ENCODE measurements around the gene STK38. TPM values are rescaled to one million over a fixed set of nuclear protein-coding genes. Genes with fewer than 3 reads are reported as not detected.

The STK38 gene
- total RNA-seq, 1 experiment from 2014 or later: 17.3 TPM

GRCh38 chr6:36510365-36510764, 36.9 kb downstream of the STK38 start:
- Histone ChIP-seq H3K4me3 (no peak overlapping the region), H3K27me3 (no peaks in the 10 kb centered on the region)

DNA sequence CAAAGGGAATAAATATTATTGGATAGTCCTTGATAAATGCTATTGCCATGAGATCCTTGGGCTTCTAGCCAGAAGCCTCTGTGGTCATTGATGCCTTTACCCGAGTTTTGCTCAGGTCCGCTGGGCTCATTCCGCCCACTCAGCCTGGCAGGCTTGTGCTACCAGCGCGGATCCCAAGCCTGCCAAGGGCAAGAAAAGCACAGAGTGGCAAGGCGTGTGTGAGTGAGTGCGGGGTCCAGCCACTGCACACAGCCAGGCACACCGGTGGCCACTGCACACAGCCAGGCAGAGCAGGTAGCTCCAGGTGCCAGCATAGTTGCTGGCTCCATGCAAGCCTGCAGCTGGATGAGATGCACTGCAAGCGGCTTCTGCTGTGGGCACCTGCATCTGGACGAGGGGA, 38.7 kb downstream of the STK38 start:
- no peak for DNase-seq
- H3K9me3 ChIP-seq: no peaks in the 10 kb centered on the region
- peaks cover 41% of the 10 kb centered on the region for H3K36me3 ChIP-seq
- H3K4me3 ChIP-seq: no peak overlapping the region
- no peaks in the 10 kb centered on the region for H3K27me3 ChIP-seq

More at GRCh38 chr6:36510365-36510764, 36.9 kb downstream of the STK38 start:
- Histone ChIP-seq H3K36me3 (peaks cover 39% of the 10 kb centered on the region), H3K9me3 (no peaks in the 10 kb centered on the region)
- no peak for DNase-seq

DNA sequence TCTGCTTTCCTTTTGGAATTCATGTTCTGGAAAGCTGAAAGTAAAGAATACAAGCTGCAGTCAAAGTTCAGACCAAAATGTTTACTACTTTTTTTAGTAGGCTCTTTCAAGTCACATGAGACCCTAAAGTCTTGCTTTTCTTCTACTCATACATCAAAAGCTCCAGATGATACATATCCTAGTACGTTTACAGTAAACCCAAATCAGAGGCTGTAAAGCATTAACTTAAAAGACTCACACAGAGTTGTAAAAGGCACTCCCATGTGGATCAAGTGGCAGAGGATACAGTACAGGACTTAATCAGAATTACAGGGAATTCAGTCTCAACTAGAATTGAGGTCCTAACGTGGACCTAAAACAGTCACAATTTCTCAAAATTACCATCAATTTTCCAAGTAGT, 40.7 kb downstream of the STK38 start:
- H3K9me3 ChIP-seq: no peaks in the 10 kb centered on the region
- peaks cover 40% of the 10 kb centered on the region for H3K36me3 ChIP-seq
- no peak for DNase-seq
- H3K4me3 ChIP-seq: no peak overlapping the region
- no peaks in the 10 kb centered on the region for H3K27me3 ChIP-seq

GRCh38 chr6:36505744-36506534, 41.3 kb downstream of the STK38 start:
- H3K9me3 ChIP-seq: no peaks in the 10 kb centered on the region
- H3K4me3 ChIP-seq: no peak overlapping the region
- peaks cover 39% of the 10 kb centered on the region for H3K36me3 ChIP-seq
- DNase-seq: no peak
- no peaks in the 10 kb centered on the region for H3K27me3 ChIP-seq

DNA sequence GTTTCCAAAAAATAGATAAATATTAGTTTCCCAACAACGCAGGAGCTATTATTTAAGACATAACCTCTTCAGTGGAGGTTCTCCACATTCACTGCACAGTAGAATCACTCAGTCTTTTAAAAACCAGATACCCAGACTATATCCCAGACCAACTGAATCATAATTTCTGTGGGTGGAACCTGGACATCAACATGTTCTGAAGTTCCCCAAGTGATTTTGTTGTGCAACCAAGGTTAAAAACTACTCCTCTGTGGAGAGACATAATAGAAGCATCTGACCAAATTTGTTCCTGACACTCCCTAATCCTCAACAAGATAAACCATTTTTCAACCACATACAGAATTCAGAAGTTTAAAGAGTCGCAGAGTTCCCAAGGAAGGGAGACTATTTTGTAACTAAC, 42.3 kb downstream of the STK38 start:
- Histone ChIP-seq H3K9me3 (no peaks in the 10 kb centered on the region), H3K27me3 (no peaks in the 10 kb centered on the region), H3K4me3 (no peak overlapping the region), H3K36me3 (peaks cover 34% of the 10 kb centered on the region)
- DNase-seq: no peak

GRCh38 chr6:36504181-36504580, 43.1 kb downstream of the STK38 start:
- Histone ChIP-seq H3K9me3 (no peaks in the 10 kb centered on the region), H3K4me3 (no peak overlapping the region), H3K36me3 (peaks cover 42% of the 10 kb centered on the region), H3K27me3 (no peaks in the 10 kb centered on the region)
- no peak for DNase-seq

DNA sequence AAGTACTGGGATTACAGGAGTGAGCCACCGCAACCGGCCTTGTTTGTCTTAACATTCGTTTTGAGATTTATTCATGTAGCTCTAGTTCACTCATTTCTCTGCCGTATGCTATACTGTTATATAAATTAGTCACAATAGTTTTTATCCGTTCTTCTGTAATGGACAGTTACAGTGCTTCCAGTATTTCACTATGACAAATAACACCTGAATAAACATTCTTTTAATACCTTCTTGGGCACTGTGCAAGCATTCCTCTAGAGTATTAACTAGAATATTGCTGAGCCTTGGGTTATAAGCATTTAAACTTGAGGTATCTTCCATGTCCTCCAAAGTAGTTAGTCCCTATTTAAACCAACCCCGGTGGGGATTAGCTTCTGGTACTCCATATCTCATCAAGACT, 45.6 kb downstream of the STK38 start:
- no peak for DNase-seq
- no peak overlapping the region for H3K4me3 ChIP-seq
- H3K27me3 ChIP-seq: no peaks in the 10 kb centered on the region
- H3K9me3 ChIP-seq: no peaks in the 10 kb centered on the region
- peaks cover 52% of the 10 kb centered on the region for H3K36me3 ChIP-seq

DNA sequence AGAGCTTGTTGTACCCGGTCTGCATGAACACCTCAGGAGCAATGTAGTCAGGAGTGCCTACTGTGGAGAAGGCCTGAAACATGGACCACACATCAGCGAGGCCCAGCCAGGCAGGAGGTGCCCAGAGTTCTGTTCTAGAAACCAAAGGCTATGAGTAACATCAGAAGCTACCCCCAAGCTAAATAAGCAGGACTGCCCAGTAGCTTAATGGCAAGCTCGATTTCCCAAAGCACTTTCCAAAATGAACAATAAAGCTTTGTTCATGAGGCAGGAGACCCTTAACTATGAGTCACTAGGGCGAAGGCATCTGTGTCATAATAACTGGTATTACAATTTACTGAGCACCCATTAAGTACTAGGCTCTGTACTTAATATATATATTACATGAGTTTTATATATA, 47.4 kb downstream of the STK38 start:
- no peaks in the 10 kb centered on the region for H3K27me3 ChIP-seq
- H3K9me3 ChIP-seq: no peaks in the 10 kb centered on the region
- peaks cover 52% of the 10 kb centered on the region for H3K36me3 ChIP-seq
- DNase-seq: no peak
- H3K4me3 ChIP-seq: no peak overlapping the region

DNA sequence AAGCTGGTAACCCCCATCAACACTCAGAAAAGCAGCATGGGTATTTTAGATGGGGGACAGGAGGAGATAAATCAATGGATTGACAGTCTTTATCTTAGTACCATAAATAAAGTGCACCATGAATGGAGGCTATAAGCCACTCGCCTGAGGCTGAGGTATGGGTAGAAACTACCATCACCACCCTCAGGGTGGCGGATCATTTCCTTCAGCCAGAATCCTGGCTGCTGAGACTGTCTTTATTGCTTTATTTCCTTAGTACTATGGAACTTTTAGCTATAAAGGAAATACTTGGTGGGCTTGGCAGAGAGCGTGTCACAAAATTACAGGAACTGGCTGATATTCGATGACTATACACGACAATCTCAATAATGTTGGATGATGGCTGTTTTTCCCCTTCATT, 52.2 kb downstream of the STK38 start:
- Histone ChIP-seq H3K4me3 (no peak overlapping the region), H3K27me3 (no peaks in the 10 kb centered on the region), H3K36me3 (peaks cover 64% of the 10 kb centered on the region), H3K9me3 (no peaks in the 10 kb centered on the region)
- no peak for DNase-seq

GRCh38 chr6:36493859-36494258, 53.4 kb downstream of the STK38 start:
- DNase-seq: no peak
- peaks cover 65% of the 10 kb centered on the region for H3K36me3 ChIP-seq
- no peaks in the 10 kb centered on the region for H3K27me3 ChIP-seq

DNA sequence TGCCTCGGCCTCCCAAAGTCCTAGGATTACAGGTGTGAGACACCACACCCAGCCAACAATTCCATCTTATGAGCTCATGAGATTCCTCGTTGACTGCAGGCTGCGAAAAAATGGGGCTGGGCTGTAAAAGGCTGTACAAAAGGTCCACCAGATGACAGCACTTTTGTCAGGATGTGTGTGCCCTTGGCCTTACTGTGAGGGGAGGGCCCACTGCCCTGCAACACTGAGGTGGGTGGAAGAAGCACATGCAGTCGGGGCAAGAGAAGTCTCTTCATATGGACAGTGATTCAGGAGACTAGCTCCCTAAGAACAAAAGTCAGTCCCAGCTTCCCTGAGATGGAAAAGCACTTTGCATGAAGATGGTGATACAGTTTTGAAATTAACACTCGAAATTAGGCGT, 54.0 kb downstream of the STK38 start:
- H3K36me3 ChIP-seq: peaks cover 70% of the 10 kb centered on the region
- H3K4me3 ChIP-seq: no peak overlapping the region
- no peak for DNase-seq
- H3K27me3 ChIP-seq: no peaks in the 10 kb centered on the region
- H3K9me3 ChIP-seq: no peaks in the 10 kb centered on the region

More at GRCh38 chr6:36493859-36494258, 53.4 kb downstream of the STK38 start:
- Histone ChIP-seq H3K4me3 (no peak overlapping the region), H3K9me3 (no peaks in the 10 kb centered on the region)

- no peaks in the 10 kb centered on the region for H3K27me3 ChIP-seq
- DNase-seq: no peak
- H3K4me3 ChIP-seq: no peak overlapping the region
- peaks cover 73% of the 10 kb centered on the region for H3K36me3 ChIP-seq
- no peaks in the 10 kb centered on the region for H3K9me3 ChIP-seq
These were observed 54.7 kb downstream of the STK38 start for GRCh38 chr6:36492621-36493020.

GRCh38 chr6:36492092-36492491, 55.2 kb downstream of the STK38 start:
- DNase-seq: no peak
- Histone ChIP-seq H3K9me3 (no peaks in the 10 kb centered on the region), H3K36me3 (peaks cover 72% of the 10 kb centered on the region), H3K4me3 (no peak overlapping the region), H3K27me3 (no peaks in the 10 kb centered on the region)

DNA sequence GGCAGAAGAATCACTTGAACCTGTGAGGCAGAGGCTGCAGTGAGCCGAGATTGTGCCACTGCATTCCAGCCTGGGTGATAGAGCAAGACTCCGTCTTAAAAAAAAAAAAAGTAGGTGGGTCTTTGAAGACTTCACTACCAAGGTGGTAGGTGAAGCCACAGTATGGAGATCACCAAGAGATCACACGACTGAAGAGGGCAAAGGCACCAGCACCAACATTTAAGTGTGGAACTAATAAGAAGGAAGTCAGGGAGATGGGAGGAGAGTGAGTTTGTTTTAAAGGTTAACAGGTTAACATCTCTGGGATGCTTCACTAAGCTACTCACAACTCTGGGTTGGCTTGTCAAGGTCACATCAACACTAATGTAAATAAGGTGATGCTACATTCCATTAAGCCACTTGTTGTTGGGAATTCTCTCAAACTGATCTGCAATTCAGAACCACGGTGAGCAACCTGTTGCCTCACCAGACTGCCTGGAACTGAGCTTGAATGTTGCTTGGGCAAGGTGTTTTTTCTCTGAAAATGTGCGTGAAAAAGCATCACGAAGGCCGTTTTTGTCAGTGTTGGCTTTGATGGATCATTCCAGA, 55.8 kb downstream of the STK38 start:
- no peak for DNase-seq
- Histone ChIP-seq H3K36me3 (peaks cover 72% of the 10 kb centered on the region), H3K4me3 (no peak overlapping the region), H3K9me3 (no peaks in the 10 kb centered on the region), H3K27me3 (no peaks in the 10 kb centered on the region)

DNA sequence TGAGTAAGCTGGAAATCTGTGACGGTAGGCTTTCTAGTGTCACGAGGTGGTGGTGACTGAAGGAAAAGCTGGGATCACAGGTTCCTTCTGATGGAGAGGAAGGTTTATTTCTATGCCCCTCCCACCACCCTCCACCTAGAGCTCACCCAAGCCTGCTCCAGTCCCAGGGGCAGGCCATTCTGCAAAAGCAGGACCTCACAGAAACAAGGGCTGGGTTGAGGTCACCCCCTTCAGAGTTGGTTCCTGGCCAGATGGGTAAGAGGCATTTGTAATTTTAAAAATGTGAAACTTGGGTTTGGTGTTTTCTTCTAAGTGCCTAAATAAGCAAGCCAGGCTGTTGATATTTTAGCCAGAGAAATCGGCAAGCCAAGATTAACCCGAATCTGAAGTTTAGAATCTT, 57.9 kb downstream of the STK38 start:
- H3K36me3 ChIP-seq: peaks cover 72% of the 10 kb centered on the region
- no peak for DNase-seq
- no peaks in the 10 kb centered on the region for H3K9me3 ChIP-seq
- H3K27me3 ChIP-seq: no peaks in the 10 kb centered on the region
- no peak overlapping the region for H3K4me3 ChIP-seq

- Histone ChIP-seq H3K36me3 (peaks cover 66% of the 10 kb centered on the region), H3K27me3 (no peaks in the 10 kb centered on the region), H3K4me3 (no peak overlapping the region), H3K9me3 (no peaks in the 10 kb centered on the region)
- no peak for DNase-seq
These were observed 59.1 kb downstream of the STK38 start for GRCh38 chr6:36488221-36488620.

- no peak overlapping the region for H3K4me3 ChIP-seq
- H3K27me3 ChIP-seq: no peaks in the 10 kb centered on the region
- peaks cover 65% of the 10 kb centered on the region for H3K36me3 ChIP-seq
- DNase-seq: peak; percentile 41
- no peaks in the 10 kb centered on the region for H3K9me3 ChIP-seq
These were observed 59.6 kb downstream of the STK38 start for GRCh38 chr6:36487698-36488097.

GRCh38 chr6:36484736-36485135, 62.5 kb downstream of the STK38 start:
- peaks cover 69% of the 10 kb centered on the region for H3K36me3 ChIP-seq
- no peaks in the 10 kb centered on the region for H3K9me3 ChIP-seq

More at GRCh38 chr6:36484736-36485135, 62.5 kb downstream of the STK38 start:
- Histone ChIP-seq H3K27me3 (no peaks in the 10 kb centered on the region), H3K4me3 (no peak overlapping the region)
- no peak for DNase-seq
